ENCODE measurements around the gene TMEM125.

TMEM125 gene

DNA sequence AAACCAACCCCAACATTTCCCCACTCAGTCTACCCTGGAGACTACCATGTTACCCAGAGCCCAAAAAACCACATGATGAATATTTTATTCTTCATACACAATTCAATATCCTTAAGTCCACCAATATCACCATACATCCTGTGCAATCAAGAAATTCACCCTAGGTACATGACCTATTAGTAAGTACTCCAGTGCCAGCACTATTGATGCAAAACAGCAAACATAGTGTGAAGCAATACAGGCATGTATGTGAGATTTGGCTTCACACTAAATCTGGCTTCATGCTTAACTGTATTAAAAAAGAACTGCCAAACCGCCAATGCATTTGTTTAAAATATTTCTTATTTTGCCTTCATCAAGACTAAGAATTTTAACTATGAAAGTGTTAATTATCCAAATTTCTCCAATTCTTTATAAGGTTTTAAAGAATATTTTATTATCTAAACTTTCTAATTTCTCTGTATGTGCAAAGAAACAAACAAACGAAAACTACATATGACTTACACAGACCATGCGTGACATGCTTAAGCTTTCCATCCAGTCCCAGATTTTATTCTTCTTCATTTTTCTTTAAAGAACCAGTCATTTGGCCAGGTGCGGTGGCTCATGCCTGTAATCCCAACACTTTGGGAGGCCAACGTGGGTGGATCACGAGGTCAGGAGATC is 22.4 kb upstream of the TMEM125 start:
- no peak for DNase-seq (ENCODE audit: low spot score)

DNA sequence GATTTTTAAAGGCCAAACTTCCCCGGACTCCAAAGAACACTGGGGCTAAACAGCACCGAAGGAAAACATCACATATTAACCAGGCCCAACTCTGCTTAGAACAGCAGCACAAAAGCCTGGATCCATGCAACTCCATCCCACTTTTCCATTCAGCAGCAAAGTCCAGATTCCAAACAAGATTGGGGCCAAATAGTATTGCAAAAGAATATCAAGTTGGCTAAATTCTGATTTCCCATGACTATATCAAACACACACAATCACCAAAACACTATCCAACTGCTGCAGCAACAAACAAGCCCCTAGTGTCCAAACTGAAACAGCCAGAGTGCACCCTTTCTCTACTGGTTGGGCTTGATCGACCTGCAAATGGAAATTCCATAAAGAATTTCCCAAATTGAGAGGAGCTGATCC is 19.4 kb upstream of the TMEM125 start:
- DNase-seq (ENCODE audit: low spot score) = no peak

DNA sequence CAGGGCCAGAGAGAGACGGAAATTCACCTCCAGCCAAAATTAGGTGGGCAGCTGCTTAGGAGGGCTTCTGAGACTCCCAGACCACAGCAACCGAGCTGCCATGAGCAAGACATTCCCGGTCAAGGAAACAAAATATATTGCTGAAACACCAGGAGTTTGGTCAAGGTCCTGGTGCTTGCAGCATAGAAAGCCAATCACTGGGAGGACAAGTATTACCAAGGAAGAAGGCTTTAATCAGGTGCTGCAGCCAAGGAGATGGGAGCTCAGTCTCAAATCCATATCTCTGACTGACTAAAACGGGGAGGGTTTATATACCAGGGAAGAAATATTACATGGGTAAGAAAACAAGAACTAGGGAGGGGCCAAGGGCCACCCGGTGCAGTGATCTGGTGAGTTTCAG is 18.8 kb upstream of the TMEM125 start:
- no peak for DNase-seq (ENCODE audit: low spot score)

DNA sequence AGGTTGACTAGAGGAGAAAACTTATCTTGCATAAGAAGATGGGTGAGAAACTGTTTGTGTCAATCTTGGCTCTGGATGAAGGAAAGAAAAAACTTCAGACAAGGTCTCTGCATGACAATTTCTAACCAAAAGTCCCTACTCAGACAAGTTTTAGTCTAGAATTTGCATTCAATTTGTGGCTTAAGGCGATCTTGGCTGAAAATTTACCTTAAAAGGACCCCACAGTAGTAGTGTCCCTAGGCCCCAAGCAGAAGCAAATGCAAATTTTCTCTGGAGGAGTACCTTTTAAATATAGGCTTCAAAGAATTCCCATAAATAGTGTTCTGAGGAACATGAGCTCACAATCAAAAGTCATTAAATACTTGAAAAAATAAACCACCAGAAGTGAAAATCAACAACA is 17.6 kb upstream of the TMEM125 start:
- DNase-seq (ENCODE audit: low spot score) = no peak

DNA sequence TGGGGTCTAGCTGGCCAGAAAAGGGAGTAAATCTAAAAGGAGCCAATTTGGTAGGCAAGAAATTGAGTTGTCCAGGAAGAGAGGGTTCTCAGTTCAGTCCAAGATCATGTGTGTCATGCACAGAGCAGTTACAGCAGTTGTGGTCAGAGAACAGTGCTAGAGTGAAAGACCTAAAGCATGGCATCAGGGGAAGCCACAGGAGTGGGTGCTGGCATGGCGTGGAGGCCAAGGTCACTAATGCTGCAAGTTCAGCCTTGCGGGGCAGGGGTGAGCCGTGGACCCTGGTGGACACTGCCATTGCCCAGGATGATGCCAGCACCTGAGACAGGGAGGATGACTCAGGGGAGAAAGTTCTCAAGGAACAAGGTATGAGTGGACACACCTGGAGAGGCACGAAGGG is 16.6 kb upstream of the TMEM125 start:
- DNase-seq (ENCODE audit: low spot score) = no peak

DNA sequence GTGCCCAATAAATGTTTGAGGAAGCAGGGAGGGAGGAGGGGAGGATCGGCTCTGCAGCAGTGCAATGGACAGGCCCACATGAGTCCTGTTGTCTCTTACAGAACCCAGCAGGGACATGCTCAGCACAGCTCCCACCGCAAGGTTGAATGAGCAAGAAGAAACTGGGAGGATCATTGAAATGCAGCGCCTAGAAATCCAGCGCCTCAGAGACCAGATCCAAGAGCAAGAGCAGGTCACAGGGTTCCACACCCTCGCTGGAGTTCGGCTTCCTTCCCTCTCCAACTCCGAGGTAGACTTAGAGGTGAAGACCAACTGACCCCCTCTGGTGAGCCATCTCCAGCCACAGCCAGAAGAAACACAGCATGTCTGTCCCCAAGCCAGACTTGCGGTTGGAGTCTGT is 15.9 kb upstream of the TMEM125 start:
- no peak for DNase-seq (ENCODE audit: low spot score)

DNA sequence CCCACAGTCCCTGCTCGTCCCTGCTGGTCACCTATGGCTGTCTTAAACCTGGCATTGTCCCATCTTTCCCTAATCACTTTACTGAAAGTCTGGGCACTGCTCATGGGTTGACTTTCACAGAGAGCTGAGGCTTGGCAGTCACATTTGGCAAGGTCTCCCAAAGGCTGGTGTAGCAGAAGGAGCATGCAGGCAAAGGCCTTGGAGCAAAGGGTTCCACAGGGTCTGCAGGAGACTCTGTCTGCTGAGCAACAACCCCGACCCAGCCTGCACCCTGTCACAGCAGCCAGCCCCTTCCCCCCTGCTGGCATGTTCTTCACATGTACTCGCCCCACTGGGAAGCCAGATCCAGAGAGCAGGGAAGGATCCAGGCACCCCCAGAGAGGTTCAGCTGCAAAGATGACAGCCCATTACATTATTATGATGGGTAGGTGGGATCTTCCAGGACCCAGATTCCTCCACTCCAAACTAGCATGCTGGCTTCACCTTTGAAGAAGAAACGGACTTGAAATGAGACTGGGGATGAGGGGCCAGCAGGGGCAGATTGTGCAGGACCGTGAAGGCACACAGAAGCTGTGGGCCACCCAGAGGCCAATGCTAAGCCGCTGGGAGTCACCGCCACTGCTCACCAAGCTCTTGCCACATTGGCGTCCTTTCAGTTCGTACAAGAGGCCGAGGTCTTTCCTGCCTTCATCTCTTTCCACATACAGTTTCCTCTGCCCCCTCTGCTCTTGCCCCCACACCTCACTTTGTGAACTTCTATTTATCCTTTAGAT is 14.2 kb upstream of the TMEM125 start:
- DNase-seq (ENCODE audit: low spot score) = no peak

DNA sequence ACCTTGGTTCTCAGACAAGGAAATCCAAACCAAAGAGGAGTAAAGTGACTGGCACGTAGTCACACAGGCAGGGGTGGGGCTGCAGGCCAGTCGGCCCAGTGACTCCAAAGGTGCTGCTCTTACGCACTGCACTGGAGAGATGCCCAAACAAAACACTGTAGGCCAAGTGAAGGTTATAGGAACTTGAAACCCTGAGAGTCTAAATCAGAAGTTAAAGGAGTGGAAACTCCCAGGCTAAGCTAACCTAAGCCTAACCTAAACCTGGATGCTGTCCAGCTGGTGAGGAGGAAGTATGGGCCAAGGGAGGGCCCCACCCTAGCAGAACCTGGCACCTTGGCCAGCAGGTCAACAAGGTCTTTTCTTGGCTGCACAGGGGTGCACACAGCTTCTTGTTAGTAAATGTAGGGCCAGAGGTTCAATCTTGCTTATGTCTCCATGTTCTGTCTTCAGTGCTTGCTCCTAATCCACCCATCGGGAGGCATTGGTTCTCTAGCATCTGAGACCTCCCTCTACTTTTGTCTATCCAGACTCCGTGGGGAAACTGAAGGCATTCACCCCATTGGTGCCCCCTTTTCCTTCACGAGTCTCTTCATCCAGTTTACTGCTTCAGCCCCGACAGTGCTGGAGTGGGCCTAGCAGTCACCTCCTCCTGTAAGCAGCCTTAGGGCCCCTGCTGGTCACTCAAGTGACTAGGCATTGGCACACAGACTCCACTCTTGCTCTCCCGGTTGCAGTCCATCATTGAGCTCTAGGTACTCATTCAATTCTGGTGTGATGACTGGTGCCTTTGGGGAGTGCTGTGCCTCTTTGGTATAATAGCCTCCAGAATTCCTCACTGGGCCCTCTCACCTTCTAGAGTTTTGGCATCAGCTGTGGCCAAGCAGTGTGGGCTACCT is 12.9 kb upstream of the TMEM125 start:
- DNase-seq (ENCODE audit: low spot score) = no peak

DNA sequence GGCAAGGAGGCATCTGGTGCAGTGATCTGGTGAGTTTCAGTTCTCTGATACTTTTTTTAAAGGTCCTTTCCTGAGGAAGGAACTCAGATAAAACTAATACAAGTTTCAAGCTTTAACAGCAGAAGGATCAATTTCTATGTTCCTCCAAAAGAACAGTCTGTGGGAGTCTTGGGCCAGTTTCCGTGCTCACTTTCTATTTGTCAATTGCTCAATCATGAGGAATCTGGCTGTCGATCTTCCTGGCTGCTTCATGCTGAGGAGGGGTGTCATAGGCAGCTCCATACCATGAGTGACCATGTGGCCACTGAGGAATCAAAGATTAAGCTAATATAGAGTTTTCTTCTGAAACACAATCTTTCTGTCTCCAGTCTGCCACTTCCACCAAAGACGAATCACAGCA is 11.4 kb upstream of the TMEM125 start:
- DNase-seq (ENCODE audit: low spot score) = no peak

DNA sequence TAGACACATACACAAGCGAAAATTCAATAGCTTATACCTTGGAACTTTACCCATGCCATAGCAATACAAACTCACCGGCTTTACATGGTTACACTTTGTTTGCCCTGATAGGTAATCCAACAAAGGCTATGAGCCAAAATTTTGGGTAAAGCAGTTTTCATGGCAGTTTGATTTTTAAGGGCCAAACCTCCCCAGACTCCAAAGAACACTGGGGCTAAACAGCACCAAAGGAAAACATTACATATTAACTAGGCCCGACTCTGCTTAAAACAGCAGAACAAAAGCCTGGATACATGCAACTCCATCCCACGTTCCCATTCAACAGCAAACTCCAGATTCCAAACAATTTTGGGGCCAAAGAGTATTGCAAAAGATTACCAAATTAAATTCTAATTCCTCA is 4.4 kb upstream of the TMEM125 start:
- DNase-seq (ENCODE audit: low spot score) = no peak

DNA sequence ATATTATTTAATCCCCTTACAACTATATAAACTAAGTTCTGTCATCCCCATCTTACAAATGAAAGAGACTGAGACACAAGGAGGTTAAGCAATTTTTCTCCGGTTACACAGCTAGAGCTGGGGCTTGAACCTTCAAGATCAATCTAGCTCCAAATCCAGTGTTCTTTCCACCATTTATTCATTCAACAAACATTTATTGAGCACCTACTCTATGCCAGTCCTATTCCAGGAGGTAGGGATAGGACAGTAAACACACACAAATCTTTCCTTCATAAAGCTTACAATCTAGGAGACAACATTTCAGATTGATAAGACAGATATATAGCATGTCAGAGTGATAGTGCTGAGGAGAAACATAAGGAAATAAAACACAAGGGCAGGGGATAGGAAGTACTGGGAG is 2.9 kb upstream of the TMEM125 start:
- no peak for DNase-seq (ENCODE audit: low spot score)

DNA sequence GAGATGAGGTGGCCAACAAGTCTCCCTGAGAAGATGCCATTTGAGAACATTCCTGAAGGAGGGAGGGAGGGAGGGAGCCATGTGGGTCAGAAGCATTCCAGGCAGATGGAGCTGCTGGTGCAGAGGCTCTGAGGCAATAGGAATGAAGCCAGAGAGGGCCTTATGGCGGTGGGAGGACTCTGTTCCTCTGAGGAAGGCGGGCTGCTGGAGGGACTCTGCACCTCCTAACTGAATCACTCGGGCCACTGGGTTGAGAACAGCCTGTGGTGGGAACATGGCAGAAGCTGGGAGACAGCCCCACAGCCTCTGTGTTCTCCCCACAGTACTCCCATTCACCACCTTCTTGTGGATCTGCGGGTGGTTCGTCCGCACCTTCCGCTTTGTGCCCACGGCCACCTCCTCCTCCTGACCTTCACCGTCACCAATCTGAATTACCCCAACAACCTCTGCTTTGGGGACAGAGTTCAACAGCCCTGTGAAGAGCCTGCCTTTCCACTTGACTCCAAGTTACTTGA is 2.4 kb upstream of the TMEM125 start:
- no peak for DNase-seq (ENCODE audit: low spot score)

DNA sequence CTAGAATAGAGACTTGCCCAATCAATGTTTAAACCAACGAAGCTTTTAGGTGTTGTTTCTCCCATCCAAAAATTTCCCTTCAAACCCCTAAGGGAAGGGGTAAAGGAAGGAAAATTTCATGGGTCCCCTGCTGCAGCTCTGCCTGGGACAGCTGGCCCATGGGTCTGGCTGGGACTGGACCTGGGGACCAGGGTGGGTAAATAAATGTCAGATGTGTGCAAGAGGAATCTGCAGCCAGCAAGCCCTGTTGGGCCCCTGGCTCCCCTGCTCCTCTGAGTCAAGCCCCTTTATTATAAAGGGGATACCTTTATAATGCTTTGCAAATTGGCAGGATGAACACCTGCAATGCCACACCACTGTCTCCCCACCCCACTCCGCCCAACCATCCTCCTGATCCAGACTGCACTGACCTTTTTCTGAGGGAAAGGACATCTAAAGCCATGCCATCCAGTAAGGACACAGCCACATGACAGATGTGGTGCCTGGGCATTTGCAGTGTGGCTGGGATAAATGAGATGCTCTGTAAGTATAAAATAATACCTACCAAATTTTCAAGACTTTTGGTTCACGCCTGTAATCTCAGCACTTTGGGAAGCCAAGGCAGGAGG is 1.9 kb upstream of the TMEM125 start:
- no peak for DNase-seq (ENCODE audit: low spot score)

DNA sequence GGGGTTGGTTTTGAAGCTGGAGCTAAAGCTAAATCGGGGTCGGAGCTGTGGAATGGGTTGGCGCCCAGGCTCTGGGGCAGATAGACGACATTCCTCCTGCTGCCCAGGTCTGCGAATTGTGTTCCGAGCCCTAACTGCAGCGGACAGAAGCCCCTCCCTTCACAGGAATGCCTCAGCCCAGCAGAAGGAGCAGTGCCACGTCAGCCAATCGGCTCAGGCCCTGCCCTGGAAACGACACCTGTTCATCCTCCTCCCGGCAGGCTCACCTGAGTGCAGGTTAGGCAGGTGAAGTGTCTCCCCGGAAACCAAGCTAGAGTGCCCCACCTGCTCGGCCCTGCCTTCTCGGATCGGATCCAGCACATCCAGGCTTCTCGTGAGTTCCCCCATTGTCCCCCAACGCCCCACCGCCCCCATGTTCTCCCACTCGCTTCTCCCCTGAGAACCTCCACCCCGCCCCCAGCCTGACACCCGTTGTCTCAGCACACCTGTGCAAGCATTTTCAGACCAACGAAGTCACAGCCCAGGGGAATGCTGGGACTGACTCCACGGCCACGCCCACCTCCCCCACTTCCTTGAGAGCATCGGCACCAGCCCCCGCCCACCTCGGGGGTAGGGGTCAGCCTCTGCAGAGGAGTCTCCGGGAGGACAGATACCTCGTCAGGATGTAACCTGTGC is 775 bp downstream of the TMEM125 start:
- no peak for DNase-seq (ENCODE audit: low spot score)

DNA sequence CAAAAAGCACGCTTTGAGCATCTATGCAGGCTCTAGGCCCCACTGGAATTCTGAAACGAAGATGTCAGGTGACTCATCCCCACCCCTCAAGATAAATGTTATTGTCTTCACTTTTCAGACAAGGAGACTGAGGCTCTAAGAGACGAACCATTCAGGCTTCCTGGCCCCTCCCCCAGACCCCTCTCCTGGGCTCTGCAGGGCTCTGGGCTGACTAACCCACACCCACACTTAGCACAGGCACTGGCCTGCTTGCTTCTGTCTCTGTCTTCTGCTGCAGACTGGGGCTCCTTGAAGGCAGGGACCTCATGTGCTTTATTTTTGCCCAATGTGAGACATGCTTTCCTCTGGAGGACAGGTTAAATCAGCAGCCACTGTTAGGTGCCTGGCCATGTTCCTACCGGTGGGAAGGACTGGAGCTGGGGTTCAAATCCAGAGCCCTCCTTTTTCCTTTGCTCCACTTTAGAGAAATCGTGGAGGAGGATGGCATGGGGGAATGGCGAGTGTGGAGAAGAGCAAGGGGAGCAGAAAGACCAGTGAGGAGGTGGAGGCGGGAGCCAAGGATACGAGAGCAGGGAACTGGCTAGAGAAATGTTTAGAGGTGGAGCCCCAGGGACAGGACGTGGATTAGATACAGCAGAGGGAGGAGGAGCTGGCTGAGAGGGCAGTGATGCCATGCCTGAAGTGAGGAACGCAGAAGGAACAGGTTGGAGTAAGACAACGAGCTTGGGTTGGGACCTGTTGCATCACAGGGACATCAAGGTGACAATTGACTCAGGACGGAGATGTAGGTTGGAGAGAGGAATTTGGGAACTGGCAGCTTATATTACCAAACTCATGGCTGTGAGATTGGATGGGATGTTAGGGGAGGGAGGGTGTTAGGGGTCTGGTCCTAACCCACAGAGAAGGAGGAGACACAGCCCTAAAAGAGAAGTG is 1.7 kb downstream of the TMEM125 start:
- no peak for DNase-seq (ENCODE audit: low spot score)

DNA sequence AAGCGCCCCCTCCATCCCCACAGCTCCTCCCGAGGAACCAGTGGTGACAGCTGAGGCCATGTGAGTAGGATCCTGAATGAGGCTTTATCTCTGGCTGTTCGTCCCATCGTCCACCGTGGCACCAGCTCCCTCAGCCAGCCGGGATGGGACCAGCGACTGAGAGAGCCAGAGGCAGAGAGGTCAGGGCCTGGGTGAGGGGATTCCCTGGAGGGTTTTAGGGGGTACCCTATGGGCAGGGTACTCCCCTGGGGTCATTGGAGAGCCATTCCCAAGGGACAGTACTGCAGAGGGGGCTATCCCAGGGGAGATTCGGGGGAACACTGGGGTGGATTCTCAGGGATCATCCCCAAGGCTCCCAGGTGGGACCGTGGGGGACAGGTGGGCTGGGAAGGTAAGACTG is 2.4 kb downstream of the TMEM125 start:
- DNase-seq (ENCODE audit: low spot score) = no peak

DNA sequence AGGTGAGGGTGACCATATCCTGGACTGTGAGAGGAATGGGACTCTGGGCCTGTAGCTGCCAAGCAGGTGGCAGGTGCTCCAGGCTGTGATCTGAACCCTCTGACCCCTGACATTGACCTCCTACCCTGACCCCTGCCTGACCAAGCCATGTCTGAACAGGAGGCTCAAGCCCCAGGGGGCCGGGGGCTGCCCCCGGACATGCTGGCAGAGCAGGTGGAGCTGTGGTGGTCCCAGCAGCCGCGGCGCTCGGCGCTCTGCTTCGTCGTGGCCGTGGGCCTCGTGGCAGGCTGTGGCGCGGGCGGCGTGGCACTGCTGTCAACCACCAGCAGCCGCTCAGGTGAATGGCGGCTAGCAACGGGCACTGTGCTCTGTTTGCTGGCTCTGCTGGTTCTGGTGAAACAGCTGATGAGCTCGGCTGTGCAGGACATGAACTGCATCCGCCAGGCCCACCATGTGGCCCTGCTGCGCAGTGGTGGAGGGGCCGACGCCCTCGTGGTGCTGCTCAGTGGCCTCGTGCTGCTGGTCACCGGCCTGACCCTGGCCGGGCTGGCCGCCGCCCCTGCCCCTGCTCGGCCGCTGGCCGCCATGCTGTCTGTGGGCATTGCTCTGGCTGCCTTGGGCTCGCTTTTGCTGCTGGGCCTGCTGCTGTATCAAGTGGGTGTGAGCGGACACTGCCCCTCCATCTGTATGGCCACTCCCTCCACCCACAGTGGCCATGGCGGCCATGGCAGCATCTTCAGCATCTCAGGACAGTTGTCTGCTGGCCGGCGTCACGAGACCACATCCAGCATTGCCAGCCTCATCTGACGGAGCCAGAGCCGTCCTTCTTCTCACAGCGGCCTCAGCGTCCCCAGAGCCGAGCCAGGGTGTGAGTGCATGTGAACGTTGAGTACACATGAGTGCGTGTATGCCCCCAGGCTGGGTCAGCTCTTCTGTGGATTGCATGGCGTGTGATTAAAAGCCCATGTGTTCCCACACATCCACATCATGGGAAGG is 3.1 kb downstream of the TMEM125 start:
- DNase-seq (ENCODE audit: low spot score) = no peak

DNA sequence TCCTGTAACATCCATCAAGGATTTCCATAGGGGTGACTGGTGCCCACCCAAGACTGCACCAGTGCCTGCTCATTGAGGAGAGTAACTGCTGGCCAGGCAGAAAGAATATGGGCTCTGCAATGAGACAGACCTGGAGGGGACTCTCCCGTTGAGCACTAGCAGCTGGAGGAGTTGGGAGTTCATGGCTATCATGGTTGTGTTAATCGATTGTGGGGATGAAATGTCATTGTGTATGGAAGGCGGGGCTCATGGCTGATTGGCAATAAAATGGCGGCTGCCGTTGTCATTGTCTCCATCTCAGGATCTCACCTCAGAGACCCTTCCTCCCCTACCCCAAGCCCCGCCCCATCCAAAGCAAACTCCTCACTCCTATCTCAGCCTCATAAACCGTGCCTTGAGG is 3.9 kb downstream of the TMEM125 start:
- no peak for DNase-seq (ENCODE audit: low spot score)

DNA sequence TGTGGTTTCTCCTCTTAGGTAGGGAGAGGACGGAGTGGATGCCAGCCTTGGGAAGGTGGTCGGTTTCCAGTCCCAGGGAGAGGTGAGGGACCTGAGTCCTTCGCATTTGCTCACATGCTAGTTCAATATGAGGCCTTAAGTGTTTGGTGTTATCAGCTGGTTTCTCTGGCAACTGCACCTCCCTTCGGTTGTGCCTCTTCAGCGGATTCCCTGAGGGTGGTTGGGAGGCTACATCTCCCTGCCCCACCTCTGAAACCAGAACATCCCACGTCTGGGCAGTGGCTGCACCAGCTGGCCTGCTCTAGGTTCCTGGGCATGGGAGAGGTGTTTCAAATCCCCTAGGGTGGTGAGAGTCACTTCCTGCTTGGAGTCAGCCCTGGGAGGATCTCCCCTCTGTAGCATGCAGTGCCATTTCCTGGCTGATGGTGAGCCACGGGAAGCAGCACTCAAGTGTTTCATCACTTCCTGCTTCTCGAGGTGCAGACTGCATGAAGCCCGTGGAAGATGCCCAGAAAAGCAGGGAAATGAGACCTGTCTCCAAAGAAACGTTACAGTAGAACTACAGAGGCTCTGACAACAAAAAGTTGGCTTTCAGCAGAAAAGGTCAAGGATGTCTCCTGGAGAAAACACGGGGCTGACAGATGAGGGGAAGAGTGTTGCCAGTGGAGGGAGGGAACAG is 4.5 kb downstream of the TMEM125 start:
- DNase-seq (ENCODE audit: low spot score) = no peak
